Colon (tissue), 2 donors: ENCODE measurements around the gene SCAF1.

Experiments used
- FAIRE-seq: peaks from 2 replicates; lab custom pipeline; 2012; peaks lifted over from hg19 to GRCh38; lab: Jason Lieb, UNC
- donor health status: control.
- donor health status: control.

Gene SCAF1

DNA sequence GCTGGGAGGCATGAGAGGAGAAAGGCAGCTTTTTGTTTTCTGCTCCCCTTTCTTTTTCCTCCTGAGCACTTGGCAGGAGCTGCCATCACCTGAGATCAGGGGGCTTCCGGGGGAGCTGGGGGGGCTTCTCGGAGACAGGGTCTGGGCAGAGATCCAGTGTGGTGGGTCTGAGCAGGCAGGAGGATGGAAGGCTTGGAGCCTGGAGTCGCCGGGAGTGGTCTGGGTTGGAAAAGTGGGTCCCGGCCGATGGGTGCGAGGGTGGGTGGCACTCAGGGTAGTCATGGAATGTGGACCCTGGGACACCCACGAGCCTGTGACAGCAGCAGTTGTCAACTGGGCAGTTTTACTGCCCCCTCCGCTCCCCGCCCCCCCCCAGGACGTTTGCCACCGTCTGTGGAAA is 45.1 kb downstream of the SCAF1 start:
- no peak for FAIRE-seq

GRCh38 chr19:49687566-49688316 is 45.7 kb downstream of the SCAF1 start:
- FAIRE-seq = no peak

GRCh38 chr19:49688531-49689132 is 46.6 kb downstream of the SCAF1 start:
- FAIRE-seq = no peak

DNA sequence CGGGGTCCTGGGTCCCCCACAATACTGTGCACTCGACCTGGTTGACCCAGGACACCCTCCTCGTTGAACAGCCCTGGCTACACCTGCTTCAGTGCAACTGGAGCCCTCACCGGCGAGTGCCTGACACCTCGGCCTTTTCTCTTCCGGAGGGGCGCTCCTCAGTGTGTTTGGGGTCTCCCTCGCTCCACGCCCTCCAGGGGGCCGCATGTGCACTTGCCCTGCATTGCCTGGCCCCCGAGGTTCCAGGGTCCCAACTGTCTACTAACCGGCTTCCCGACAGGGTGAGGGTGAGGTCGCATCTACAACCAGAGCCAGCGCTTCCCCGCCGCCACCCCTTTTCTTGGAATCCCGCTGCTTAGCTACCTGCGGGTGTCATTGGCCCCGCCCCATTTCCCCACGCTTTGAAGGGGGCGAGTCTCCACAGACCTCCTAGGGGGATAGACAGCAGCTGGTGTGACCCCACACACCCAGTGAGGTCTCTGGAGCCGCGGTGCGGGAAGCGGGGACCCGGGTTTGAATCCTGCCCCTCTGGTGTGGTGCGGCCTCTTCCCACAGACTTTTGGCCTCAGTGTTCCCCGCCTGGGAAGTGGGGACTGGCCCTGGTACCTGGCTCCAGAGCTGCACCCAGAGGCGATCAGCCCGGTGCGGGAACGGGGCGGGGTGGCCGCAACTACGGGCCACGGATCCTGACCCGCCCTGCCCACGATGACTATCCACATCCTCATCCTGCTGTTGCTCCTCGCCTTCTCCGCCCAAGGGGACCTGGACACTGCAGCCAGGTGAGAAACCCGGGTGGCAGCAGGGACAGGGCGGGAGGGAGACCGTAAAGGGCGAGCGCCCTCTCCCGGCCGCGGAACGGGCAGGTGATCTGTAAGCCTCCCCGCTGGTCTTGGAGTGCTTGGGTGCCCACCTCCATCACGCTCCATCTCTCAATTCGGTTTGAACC is 47.4 kb downstream of the SCAF1 start, which contains the start of gene ADM5:
Gene ADM5 (plus strand): TSS at position 462 of the 946 bp plus-strand sequence. CDS start 244 bp downstream, at position 706.
- no peak for FAIRE-seq

DNA sequence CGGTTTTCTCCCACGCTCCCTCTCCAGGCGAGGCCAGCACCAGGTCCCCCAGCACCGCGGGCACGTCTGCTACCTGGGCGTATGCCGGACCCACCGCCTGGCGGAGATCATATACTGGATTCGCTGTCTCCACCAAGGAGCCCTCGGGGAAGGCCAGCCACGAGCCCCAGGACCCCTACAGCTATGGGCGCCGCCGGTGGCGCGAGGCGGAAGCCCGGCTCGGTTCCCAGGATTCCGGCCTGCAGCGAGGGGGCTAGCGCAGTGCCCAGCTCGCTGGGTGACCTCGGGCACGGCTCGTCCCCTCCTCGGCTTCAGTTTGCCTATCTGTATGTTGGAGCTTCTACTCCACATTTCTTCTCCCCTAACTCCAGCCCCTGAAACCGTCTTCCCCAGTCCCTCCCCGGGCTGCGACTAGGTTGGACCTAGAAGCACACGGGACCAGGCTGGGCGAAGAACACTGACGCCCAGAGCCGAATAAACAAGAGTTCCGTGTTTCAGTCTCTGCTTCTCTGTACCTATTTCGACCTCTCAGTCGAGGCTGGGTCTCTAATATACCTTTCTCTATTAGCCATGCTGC is 48.2 kb downstream of the SCAF1 start:
- FAIRE-seq = no peak

- no peak for FAIRE-seq
These were observed 48.7 kb downstream of the SCAF1 start, which contains the start of gene CPT1C for GRCh38 chr19:49690656-49691242. CPT1C (plus strand) TSS chr19:49691116; CDS start chr19:49692253, 1,137 bp downstream.

DNA sequence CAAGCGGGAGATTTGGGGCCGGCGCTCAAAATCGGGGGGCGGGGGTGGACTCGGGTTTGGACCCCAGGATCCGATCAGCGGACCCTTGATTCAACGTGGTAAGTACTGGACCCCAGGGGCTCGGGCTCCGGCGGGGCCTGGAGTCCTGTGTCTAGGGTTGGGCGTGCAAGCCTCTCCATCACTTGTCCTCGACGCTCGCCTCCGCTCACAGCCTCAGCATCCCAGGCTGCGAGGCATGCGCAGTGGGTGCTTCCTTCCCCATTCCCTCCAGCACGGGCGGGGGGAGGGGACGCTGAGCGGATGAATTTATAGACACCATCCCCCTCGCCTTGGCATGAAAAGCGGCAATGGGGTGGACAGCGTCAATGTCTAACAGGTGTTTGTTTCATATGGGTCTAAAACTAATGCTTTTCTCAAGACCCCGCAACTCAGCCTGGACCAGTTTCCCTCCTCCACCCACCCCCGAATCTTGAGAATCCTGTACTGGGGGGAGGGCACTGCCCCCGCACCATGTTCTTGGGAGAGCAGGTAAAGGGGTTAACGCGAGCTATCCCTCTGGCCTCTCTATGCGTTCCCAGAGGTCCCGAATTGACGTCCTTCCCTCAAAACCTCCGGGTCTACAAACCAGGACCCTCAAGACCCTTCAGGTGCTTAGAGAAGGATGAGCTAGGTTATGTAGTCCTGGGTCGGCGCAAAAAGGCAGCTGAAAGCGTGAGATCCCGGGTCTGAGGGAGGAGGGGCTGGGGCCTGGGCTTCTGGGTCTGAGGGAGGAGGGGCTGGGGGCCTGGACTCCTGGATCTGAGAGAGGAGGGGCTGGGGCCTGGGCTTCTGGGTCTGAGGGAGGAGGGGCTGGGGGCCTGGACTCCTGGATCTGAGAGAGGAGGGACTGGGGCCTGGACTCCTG is 49.5 kb downstream of the SCAF1 start:
- FAIRE-seq = no peak

GRCh38 chr19:49692147-49692506 is 50.1 kb downstream of the SCAF1 start:
- no peak for FAIRE-seq

DNA sequence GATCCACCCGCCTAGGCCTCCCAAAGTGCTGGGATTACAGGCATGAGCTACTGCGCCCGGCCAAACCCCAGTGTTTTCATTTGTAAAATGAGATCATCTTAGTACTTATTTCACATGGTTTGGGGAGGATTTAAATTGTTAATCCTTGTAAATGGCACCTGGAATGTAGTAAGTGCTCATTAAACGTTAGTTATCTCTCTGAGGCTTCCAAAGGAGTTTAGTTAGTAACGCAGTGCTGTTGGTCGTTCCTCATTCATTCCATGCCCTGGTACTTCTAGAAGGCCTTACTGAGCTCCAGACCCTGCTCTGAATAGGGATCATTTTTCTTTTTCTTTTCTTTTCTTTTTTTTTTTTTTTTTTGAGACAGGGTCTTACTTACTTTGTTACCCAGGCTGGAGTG is 54.1 kb downstream of the SCAF1 start:
- no peak for FAIRE-seq

DNA sequence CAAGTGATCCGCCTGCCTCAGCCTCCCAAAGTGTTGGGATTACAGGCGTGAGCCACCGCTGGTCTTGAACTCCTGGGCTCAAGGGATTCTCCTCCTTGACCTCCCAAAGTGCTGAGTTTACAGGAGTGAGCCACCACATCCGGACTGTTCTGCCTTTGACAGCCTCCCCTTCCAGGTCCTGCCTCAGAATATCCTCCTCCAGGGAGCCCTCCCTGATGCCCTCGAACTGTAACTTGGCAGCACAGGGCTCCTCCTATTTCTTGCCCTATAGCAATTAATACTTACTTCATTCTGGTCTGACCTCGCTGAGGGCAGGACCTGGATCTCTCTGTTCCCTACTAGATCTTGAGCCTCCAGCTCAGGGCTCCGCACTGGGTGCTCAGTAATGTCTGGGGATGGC is 54.9 kb downstream of the SCAF1 start:
- no peak for FAIRE-seq

DNA sequence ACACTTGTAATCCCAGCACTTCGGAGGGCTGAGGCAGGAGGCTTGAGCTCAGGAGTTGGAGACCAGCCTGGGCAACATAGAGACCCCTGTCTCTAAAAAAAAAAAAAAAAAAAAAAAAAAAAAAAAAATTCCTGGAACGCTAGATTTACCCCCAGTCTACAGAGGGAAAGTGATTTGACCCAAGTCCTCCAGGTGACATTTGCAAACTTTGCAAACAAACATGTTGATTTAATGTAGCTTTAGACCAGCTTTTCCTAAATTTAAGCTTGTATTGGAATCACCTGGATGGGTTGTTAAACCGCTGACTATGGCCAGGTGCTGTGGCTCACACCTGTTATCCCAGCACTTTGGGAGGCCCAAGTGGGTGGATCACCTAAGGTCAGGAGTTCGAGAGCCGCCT is 57.4 kb downstream of the SCAF1 start:
- no peak for FAIRE-seq

- no peak for FAIRE-seq
These were observed 58.6 kb downstream of the SCAF1 start for GRCh38 chr19:49700563-49700962.

DNA sequence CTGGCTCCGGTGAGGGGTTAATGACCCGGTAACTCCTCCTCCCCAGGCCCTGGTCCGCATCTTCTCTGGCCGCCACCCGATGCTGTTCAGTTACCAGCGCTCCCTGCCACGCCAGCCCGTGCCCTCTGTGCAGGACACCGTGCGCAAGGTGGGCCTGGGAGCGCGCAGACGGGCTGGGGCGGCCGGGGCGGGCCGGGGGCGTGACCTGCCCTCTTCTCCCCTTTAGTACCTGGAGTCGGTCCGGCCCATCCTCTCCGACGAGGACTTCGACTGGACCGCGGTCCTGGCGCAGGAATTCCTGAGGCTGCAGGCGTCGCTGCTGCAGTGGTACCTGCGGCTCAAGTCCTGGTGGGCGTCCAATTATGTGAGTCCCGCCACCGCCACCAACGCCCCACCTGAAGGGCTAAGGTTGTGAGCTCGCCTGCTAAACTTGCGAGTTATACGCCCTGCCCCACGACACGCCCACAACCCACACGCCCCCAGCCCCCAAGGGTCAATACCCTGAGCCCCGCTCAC is 59.3 kb downstream of the SCAF1 start:
- FAIRE-seq = no peak

GRCh38 chr19:49704888-49705642 is 63.1 kb downstream of the SCAF1 start:
- no peak for FAIRE-seq

GRCh38 chr19:49705919-49706318 is 63.9 kb downstream of the SCAF1 start:
- FAIRE-seq = no peak
